GM12878 (cell line): ENCODE data around the gene PRKN.

Experiments
- ATF7 ChIP-seq: fragments of 450-650 bp; IDR thresholded peaks from 2 replicates; pipeline ENCODE4 v1.6.1; 2016; ENCODE audit warnings: low read depth, mild to moderate bottlenecking
- CREB1 ChIP-seq: IDR thresholded peaks from 2 replicates; pipeline ENCODE4 v1.6.1; 2012; ENCODE audit warnings: low read depth, mild to moderate bottlenecking, inconsistent platforms
- EGR1 ChIP-seq, 2 experiments: IDR thresholded peaks; 1 replicate in 1 of 2; 2 replicates in 1 of 2; pipeline ENCODE4 v1.6.1; 2011 to 2012; ENCODE audit warnings: low read depth in 2 of 2, low read length in 2 of 2, borderline replicate concordance in 1 of 2, mild to moderate bottlenecking in 1 of 2, moderate library complexity in 1 of 2
- EP300 ChIP-seq, 2 experiments: fragments of 150-350 bp in 1 of 2; IDR thresholded peaks; 2 replicates each; pipeline ENCODE4 v1.6.1; 2011 to 2012; ENCODE audit warnings: low read depth in 2 of 2, low read length in 2 of 2, borderline replicate concordance in 1 of 2, improper control_type of control experiment in 1 of 2, inconsistent platforms in 1 of 2; ENCODE audit not compliant: control insufficient read depth in 1 of 2
- EZH2 ChIP-seq: IDR thresholded peaks from 2 replicates; pipeline ENCODE4 v1.6.1; 2012; ENCODE audit warnings: low read depth, mild to moderate bottlenecking, control low read depth, inconsistent platforms, low read length, borderline replicate concordance; ENCODE audit not compliant: control insufficient read depth
- POLR2A ChIP-seq: IDR thresholded peaks from 2 replicates; pipeline ENCODE4 v1.6.1; 2011; ENCODE audit warnings: low read depth, mild to moderate bottlenecking, low read length
- SRF ChIP-seq, 2 experiments: IDR thresholded peaks; 2 replicates each; pipeline ENCODE4 v1.6.1; 2011; ENCODE audit warnings: low read depth in 2 of 2, low read length in 2 of 2, mild to moderate bottlenecking in 1 of 2, moderate library complexity in 1 of 2
- TAF1 ChIP-seq: IDR thresholded peaks from 2 replicates; pipeline ENCODE4 v1.6.1; 2011; ENCODE audit warnings: mild to moderate bottlenecking, low read depth, low read length, borderline replicate concordance
- TF ChIP-seq, protein P1 (sequence below), 3 experiments: IDR thresholded peaks in 2 of 3; conservative IDR thresholded peaks in 1 of 3; 2 replicates each; pipeline ENCODE4 v1.5.1; 2011; ENCODE audit warnings: low read depth in 3 of 3, low read length in 3 of 3, mild to moderate bottlenecking in 3 of 3, control low read depth in 2 of 3, moderate library complexity in 2 of 3, inconsistent platforms in 1 of 3, mixed read lengths in 1 of 3; ENCODE audit not compliant: control insufficient read depth in 2 of 3, insufficient read depth in 1 of 3; ENCODE audit errors: extremely low read depth in 1 of 3
- TF ChIP-seq, protein P2 (sequence below): fragments of 450-650 bp; formaldehyde crosslinking; IDR thresholded peaks from 2 replicates; pipeline ENCODE4 v1.5.0; 2022; ENCODE audit warnings: mild to moderate bottlenecking, missing genetic modification characterization
- TF ChIP-seq, protein P3 (sequence below): IDR thresholded peaks from 2 replicates; pipeline ENCODE4 v1.6.1; 2011; ENCODE audit warnings: low read depth, mild to moderate bottlenecking, low read length, moderate library complexity, borderline replicate concordance; ENCODE audit errors: extremely low read depth
- TF ChIP-seq, protein P4 (sequence below): IDR thresholded peaks from 2 replicates; pipeline ENCODE4 v1.6.1; 2012; ENCODE audit warnings: low read length, inconsistent platforms

DNA sequence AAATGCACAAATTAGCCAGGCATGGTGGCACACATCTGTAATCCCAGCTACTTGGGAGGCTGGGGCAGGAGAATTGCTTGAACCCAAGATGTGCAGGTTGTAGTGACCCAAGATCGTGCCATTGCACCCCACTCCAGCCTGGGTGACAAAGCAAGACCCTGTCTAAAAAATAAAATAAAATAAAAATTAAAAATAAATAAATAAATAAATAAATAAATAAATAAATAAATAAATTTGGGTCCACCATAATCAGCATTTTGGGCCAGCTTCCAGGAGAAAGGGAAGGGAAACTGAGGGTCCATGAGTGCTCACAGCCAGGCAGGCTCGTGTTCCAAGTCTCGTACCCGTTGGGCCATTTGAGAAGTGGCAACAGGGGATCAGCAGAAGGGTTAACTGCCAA, 1322.1 kb downstream of the PRKN start:
- TF ChIP-seq, protein P1, sequence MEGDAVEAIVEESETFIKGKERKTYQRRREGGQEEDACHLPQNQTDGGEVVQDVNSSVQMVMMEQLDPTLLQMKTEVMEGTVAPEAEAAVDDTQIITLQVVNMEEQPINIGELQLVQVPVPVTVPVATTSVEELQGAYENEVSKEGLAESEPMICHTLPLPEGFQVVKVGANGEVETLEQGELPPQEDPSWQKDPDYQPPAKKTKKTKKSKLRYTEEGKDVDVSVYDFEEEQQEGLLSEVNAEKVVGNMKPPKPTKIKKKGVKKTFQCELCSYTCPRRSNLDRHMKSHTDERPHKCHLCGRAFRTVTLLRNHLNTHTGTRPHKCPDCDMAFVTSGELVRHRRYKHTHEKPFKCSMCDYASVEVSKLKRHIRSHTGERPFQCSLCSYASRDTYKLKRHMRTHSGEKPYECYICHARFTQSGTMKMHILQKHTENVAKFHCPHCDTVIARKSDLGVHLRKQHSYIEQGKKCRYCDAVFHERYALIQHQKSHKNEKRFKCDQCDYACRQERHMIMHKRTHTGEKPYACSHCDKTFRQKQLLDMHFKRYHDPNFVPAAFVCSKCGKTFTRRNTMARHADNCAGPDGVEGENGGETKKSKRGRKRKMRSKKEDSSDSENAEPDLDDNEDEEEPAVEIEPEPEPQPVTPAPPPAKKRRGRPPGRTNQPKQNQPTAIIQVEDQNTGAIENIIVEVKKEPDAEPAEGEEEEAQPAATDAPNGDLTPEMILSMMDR (IDR thresholded peaks at IDR 0.05 in 2 of 3, conservative IDR thresholded peaks at IDR 0.05 in 1 of 3; ENCODE audit: control insufficient read depth in 2 of 3, extremely low read depth in 1 of 3, insufficient read depth in 1 of 3, low read depth in 3 of 3, low read length in 3 of 3): no peak
- TF ChIP-seq, protein P2, sequence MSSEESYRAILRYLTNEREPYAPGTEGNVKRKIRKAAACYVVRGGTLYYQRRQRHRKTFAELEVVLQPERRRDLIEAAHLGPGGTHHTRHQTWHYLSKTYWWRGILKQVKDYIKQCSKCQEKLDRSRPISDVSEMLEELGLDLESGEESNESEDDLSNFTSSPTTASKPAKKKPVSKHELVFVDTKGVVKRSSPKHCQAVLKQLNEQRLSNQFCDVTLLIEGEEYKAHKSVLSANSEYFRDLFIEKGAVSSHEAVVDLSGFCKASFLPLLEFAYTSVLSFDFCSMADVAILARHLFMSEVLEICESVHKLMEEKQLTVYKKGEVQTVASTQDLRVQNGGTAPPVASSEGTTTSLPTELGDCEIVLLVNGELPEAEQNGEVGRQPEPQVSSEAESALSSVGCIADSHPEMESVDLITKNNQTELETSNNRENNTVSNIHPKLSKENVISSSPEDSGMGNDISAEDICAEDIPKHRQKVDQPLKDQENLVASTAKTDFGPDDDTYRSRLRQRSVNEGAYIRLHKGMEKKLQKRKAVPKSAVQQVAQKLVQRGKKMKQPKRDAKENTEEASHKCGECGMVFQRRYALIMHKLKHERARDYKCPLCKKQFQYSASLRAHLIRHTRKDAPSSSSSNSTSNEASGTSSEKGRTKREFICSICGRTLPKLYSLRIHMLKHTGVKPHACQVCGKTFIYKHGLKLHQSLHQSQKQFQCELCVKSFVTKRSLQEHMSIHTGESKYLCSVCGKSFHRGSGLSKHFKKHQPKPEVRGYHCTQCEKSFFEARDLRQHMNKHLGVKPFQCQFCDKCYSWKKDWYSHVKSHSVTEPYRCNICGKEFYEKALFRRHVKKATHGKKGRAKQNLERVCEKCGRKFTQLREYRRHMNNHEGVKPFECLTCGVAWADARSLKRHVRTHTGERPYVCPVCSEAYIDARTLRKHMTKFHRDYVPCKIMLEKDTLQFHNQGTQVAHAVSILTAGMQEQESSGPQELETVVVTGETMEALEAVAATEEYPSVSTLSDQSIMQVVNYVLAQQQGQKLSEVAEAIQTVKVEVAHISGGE: no peak
- TF ChIP-seq EP300 (IDR thresholded peaks at IDR 0.05; ENCODE audit: borderline replicate concordance in 1 of 2, control insufficient read depth in 1 of 2, low read depth in 2 of 2, low read length in 2 of 2) (no peak), TAF1 (no peak), EGR1 (IDR thresholded peaks at IDR 0.05; ENCODE audit: borderline replicate concordance in 1 of 2, low read depth in 2 of 2, low read length in 2 of 2) (no peak), SRF (IDR thresholded peaks at IDR 0.05; ENCODE audit: low read depth in 2 of 2, low read length in 2 of 2) (no peak), CREB1 (no peak), EZH2 (no peak), ATF7 (no peak), POLR2A (no peak)
- TF ChIP-seq, protein P3, sequence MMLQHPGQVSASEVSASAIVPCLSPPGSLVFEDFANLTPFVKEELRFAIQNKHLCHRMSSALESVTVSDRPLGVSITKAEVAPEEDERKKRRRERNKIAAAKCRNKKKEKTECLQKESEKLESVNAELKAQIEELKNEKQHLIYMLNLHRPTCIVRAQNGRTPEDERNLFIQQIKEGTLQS: no peak
- TF ChIP-seq, protein P4, sequence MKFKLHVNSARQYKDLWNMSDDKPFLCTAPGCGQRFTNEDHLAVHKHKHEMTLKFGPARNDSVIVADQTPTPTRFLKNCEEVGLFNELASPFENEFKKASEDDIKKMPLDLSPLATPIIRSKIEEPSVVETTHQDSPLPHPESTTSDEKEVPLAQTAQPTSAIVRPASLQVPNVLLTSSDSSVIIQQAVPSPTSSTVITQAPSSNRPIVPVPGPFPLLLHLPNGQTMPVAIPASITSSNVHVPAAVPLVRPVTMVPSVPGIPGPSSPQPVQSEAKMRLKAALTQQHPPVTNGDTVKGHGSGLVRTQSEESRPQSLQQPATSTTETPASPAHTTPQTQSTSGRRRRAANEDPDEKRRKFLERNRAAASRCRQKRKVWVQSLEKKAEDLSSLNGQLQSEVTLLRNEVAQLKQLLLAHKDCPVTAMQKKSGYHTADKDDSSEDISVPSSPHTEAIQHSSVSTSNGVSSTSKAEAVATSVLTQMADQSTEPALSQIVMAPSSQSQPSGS: no peak
